K562 (cell line): ENCODE data around the gene STK11. TPM values are rescaled to one million over a fixed set of nuclear protein-coding genes. Genes with fewer than 3 reads are reported as not detected.

Experiments used
- ADNP ChIP-seq: fragments of 200-800 bp; sonication (Bioruptor generic); IDR thresholded peaks from 2 replicates; pipeline ENCODE4 v1.6.1; 2016; ENCODE audit warnings: missing genetic modification characterization, missing compliant biosample characterization
- ARNT ChIP-seq, 2 experiments: fragments of 450-650 bp; IDR thresholded peaks; 2 replicates each; pipeline ENCODE4 v1.6.1; 2016; ENCODE audit warnings: mild to moderate bottlenecking in 1 of 2
- ASH1L ChIP-seq: fragments of 450-650 bp; IDR thresholded peaks from 2 replicates; pipeline ENCODE4 v1.6.1; 2018; ENCODE audit warnings: borderline replicate concordance, mild to moderate bottlenecking, low read depth; ENCODE audit not compliant: partially characterized antibody
- CBFB ChIP-seq: sonication (generic); formaldehyde crosslinking; IDR thresholded peaks from 2 replicates; pipeline ENCODE4 v1.4.0; 2020; ENCODE audit warnings: mild to moderate bottlenecking, missing genetic modification reagents
- CXXC5 ChIP-seq: fragments of 250-450 bp; sonication (Bioruptor Pico); IDR thresholded peaks from 2 replicates; pipeline ENCODE4 v1.8.0; 2022; ENCODE audit warnings: inconsistent platforms, mild to moderate bottlenecking, moderate library complexity
- E2F3 ChIP-seq: fragments of 250-450 bp; sonication (Bioruptor Pico); IDR thresholded peaks from 2 replicates; pipeline ENCODE4 v1.4.0; 2020; ENCODE audit warnings: mild to moderate bottlenecking
- FOXA1 ChIP-seq: fragments of 450-650 bp; IDR thresholded peaks from 2 replicates; pipeline ENCODE4 v1.6.1; 2016; ENCODE audit warnings: mild to moderate bottlenecking, borderline replicate concordance
- FOXJ3 ChIP-seq: sonication (generic); formaldehyde crosslinking; IDR thresholded peaks from 2 replicates; pipeline ENCODE4 v1.4.0; 2020; ENCODE audit warnings: mild to moderate bottlenecking, missing genetic modification reagents
- JUN ChIP-seq, 2 experiments: sonication (generic) in 1 of 2; formaldehyde crosslinking in 1 of 2; IDR thresholded peaks; 2 replicates each; pipeline versions ENCODE4 v1.6.1 to v1.8.0; 2012 to 2022; ENCODE audit warnings: borderline replicate concordance in 2 of 2, mild to moderate bottlenecking in 2 of 2, improper control_type of control experiment in 1 of 2, low read depth in 1 of 2, low read length in 1 of 2, missing genetic modification reagents in 1 of 2
- MTA3 ChIP-seq: fragments of 450-650 bp; formaldehyde crosslinking; IDR thresholded peaks from 2 replicates; pipeline ENCODE4 v1.6.1; 2017; ENCODE audit warnings: mild to moderate bottlenecking, borderline replicate concordance
- MYC ChIP-seq, 2 experiments: fragments of 250-450 bp in 1 of 2; sonication (Bioruptor Pico) in 1 of 2; IDR thresholded peaks; 2 replicates each; pipeline versions ENCODE4 v1.5.1 to v1.6.1; 2012 to 2021; ENCODE audit warnings: low read depth in 2 of 2, borderline replicate concordance in 1 of 2, improper control_type of control experiment in 1 of 2, low read length in 1 of 2, mild to moderate bottlenecking in 1 of 2, moderate library complexity in 1 of 2
- PHTF2 ChIP-seq: fragments of 250-450 bp; sonication (Bioruptor Pico); IDR thresholded peaks from 2 replicates; pipeline ENCODE4 v1.5.0; 2021; ENCODE audit warnings: mild to moderate bottlenecking
- POLR2G ChIP-seq: fragments of 200-400 bp; formaldehyde crosslinking; IDR thresholded peaks from 2 replicates; pipeline ENCODE4 v1.6.1; 2017; ENCODE audit warnings: low read depth, mild to moderate bottlenecking, antibody characterized with exemption, low read length, moderate library complexity
- SRSF3 ChIP-seq: fragments of 200-400 bp; formaldehyde crosslinking; IDR thresholded peaks from 2 replicates; pipeline ENCODE4 v1.6.1; 2016; ENCODE audit warnings: mild to moderate bottlenecking, low read length, moderate library complexity; ENCODE audit not compliant: insufficient read depth
- TGIF2 ChIP-seq: sonication (generic); formaldehyde crosslinking; IDR thresholded peaks from 2 replicates; pipeline ENCODE4 v1.8.1; 2022; ENCODE audit warnings: mild to moderate bottlenecking, missing genetic modification reagents, moderate library complexity
- TRIM28 ChIP-seq: fragments of 450-650 bp; IDR thresholded peaks from 2 replicates; pipeline ENCODE4 v1.6.1; 2017
- ZNF134 ChIP-seq: fragments of 250-450 bp; sonication (Bioruptor Pico); conservative IDR thresholded peaks from 2 replicates; pipeline ENCODE4 v1.4.0; 2020
- ZNF76 ChIP-seq: fragments of 250-450 bp; sonication (Bioruptor Pico); IDR thresholded peaks from 2 replicates; pipeline ENCODE4 v1.4.0; 2020; ENCODE audit warnings: mild to moderate bottlenecking, moderate library complexity, borderline replicate concordance
- polyA plus RNA-seq, 8 experiments: library from polyadenylated mRNA; depleted of rRNA in 4 of 8; stranded (reverse) in 5 of 8; unstranded in 3 of 8; fragments of >200 nt; fragmentation: Nextera tagmentation in 2 of 8; fragmentation: Illumina TruSeq in 1 of 8; extraction: Ambion mirVana in 2 of 8; extraction: Trizol in 1 of 8; gene quantifications; 2 replicates each; pipeline versions ENCODE4 v1.2.1 to v1.2.3, GENCODE V29; 2011 to 2014; ENCODE audit warnings: inconsistent platforms in 1 of 8, missing spikeins in 1 of 8
- total RNA-seq, 7 experiments: library from RNA; depleted of rRNA in 6 of 7; stranded (reverse); fragments of >200 nt in 6 of 7; fragmentation: Illumina TruSeq in 2 of 7; extraction: Trizol in 2 of 7; gene quantifications; 2 replicates each; pipeline versions ENCODE4 v1.2.1 to v1.2.3, GENCODE V29; 2011 to 2021; ENCODE audit warnings: low replicate concordance in 1 of 7
- TF ChIP-seq, protein P1 (sequence below): fragments of 450-650 bp; formaldehyde crosslinking; IDR thresholded peaks from 2 replicates; pipeline ENCODE4 v1.4.0; 2020; ENCODE audit warnings: mild to moderate bottlenecking, moderate library complexity
- TF ChIP-seq, protein P2 (sequence below), 2 experiments: fragments of 150-350 bp in 1 of 2; IDR thresholded peaks; 2 replicates each; pipeline ENCODE4 v1.6.1; 2012 to 2016; ENCODE audit warnings: low read depth in 2 of 2, low read length in 2 of 2, mild to moderate bottlenecking in 1 of 2, moderate library complexity in 1 of 2
- TF ChIP-seq, protein P3 (sequence below), 2 experiments: fragments of 450-650 bp; IDR thresholded peaks; 2 replicates each; pipeline ENCODE4 v1.6.1; 2016

The STK11 gene
- total and polyA plus RNA-seq, 9 of the 15 experiments (the other 6 are each of a cell fraction or from before 2014, with no cell fraction given) = 0.15 to 96.5 (median 31.7) TPM

DNA sequence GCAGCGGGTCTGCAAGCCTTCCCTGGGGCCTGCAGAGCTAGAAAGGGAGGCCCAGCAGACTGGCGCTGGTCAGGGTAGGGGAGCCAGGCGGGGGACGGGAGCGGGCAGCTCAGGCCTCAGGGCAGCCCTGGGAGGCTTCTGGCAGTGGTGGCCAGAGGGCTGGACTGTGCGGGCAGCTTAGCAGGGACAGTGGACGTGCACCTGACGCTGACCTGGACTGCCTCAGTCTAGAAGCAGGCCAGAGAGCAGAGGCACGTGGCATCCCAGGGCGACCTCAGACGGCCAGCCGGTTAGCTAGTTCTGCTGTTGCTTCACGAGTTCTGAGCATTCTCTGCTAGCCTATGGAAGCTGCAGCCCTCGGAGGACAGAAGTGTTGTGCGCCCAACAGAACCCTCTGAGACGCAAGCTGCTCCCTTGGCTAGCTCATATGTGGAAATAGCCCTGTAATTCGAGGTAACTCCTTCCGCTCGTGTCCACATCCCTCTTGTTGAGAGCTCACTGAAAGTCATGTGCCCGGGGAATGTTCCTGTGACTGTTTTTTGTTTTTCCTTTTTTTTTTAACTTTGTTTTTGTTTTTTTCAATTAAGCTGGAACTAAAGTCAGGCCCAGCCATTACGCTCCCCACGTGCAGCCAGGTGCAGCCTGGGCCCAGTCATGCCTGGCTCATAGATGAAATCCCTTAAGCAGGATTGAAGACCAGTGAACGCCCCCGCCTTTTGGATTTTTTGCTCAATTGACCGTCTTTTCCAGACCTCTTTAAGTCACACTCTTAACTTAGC is 67.9 kb downstream of the STK11 start (continued):
- TF ChIP-seq ZNF134 (CRISPR knock-in tag) (no peak), PHTF2 (CRISPR knock-in tag) (no peak), ARNT (IDR thresholded peaks at IDR 0.05) (0 out of 4 replicates have a peak, but pooled peaks of 1 of the 2 experiments have one; percentile 67), CXXC5 (no peak), TGIF2 (CRISPR knock-in tag) (no peak), TRIM28 (no peak), CBFB (CRISPR knock-in tag) (no peak), FOXA1 (no peak), MTA3 (peak; percentile 23; the same call in 1 of the 2 replicates), JUN (IDR thresholded peaks at IDR 0.05; ENCODE audit: borderline replicate concordance, low read depth, low read length) (no peak), JUN (CRISPR knock-in tag; IDR thresholded peaks at IDR 0.05; ENCODE audit: borderline replicate concordance) (no peak), FOXJ3 (CRISPR knock-in tag) (no peak), POLR2G (peak; percentile 74), MYC (IDR thresholded peaks at IDR 0.05; ENCODE audit: low read depth, low read length) (no peak), MYC (CRISPR knock-in tag; IDR thresholded peaks at IDR 0.05; ENCODE audit: borderline replicate concordance, low read depth) (no peak), SRSF3 (0 out of 2 replicates have a peak, but pooled peaks have one; percentile 23), ADNP (tag) (no peak), ASH1L (peak; percentile 33), ZNF76 (no peak), E2F3 (CRISPR knock-in tag) (no peak)
- TF ChIP-seq, protein P1, sequence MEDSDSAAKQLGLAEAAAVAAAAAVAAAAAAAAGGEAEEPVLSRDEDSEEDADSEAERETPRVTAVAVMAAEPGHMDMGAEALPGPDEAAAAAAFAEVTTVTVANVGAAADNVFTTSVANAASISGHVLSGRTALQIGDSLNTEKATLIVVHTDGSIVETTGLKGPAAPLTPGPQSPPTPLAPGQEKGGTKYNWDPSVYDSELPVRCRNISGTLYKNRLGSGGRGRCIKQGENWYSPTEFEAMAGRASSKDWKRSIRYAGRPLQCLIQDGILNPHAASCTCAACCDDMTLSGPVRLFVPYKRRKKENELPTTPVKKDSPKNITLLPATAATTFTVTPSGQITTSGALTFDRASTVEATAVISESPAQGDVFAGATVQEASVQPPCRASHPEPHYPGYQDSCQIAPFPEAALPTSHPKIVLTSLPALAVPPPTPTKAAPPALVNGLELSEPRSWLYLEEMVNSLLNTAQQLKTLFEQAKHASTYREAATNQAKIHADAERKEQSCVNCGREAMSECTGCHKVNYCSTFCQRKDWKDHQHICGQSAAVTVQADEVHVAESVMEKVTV (CRISPR knock-in tag) = no peak
- TF ChIP-seq, protein P2, sequence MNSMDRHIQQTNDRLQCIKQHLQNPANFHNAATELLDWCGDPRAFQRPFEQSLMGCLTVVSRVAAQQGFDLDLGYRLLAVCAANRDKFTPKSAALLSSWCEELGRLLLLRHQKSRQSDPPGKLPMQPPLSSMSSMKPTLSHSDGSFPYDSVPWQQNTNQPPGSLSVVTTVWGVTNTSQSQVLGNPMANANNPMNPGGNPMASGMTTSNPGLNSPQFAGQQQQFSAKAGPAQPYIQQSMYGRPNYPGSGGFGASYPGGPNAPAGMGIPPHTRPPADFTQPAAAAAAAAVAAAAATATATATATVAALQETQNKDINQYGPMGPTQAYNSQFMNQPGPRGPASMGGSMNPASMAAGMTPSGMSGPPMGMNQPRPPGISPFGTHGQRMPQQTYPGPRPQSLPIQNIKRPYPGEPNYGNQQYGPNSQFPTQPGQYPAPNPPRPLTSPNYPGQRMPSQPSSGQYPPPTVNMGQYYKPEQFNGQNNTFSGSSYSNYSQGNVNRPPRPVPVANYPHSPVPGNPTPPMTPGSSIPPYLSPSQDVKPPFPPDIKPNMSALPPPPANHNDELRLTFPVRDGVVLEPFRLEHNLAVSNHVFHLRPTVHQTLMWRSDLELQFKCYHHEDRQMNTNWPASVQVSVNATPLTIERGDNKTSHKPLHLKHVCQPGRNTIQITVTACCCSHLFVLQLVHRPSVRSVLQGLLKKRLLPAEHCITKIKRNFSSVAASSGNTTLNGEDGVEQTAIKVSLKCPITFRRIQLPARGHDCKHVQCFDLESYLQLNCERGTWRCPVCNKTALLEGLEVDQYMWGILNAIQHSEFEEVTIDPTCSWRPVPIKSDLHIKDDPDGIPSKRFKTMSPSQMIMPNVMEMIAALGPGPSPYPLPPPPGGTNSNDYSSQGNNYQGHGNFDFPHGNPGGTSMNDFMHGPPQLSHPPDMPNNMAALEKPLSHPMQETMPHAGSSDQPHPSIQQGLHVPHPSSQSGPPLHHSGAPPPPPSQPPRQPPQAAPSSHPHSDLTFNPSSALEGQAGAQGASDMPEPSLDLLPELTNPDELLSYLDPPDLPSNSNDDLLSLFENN (IDR thresholded peaks at IDR 0.05; ENCODE audit: low read depth in 2 of 2, low read length in 2 of 2) = no peak
- TF ChIP-seq, protein P3, sequence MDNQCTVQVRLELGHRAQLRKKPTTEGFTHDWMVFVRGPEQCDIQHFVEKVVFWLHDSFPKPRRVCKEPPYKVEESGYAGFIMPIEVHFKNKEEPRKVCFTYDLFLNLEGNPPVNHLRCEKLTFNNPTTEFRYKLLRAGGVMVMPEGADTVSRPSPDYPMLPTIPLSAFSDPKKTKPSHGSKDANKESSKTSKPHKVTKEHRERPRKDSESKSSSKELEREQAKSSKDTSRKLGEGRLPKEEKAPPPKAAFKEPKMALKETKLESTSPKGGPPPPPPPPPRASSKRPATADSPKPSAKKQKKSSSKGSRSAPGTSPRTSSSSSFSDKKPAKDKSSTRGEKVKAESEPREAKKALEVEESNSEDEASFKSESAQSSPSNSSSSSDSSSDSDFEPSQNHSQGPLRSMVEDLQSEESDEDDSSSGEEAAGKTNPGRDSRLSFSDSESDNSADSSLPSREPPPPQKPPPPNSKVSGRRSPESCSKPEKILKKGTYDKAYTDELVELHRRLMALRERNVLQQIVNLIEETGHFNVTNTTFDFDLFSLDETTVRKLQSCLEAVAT (IDR thresholded peaks at IDR 0.05) = no peak
